HepG2 (cell line): ENCODE measurements around the gene THSD8. TPM values are rescaled to one million over a fixed set of nuclear protein-coding genes. Genes with fewer than 3 reads are reported as not detected.

Experiments used
- AHR ChIP-seq: IDR thresholded peaks from 2 replicates; pipeline ENCODE4 v1.6.1; 2018; ENCODE audit warnings: missing genetic modification reagents, missing compliant biosample characterization
- FOXA3 ChIP-seq: IDR thresholded peaks from 2 replicates; pipeline ENCODE4 v1.6.1; 2016; ENCODE audit warnings: missing genetic modification reagents, missing compliant biosample characterization
- GFI1 ChIP-seq: sonication (generic); formaldehyde crosslinking; IDR thresholded peaks from 2 replicates; pipeline ENCODE4 v1.5.0; 2020; ENCODE audit warnings: missing genetic modification reagents, mild to moderate bottlenecking, borderline replicate concordance
- JARID2 ChIP-seq: sonication (generic); formaldehyde crosslinking; IDR thresholded peaks from 2 replicates; pipeline ENCODE4 v1.8.1; 2023; ENCODE audit warnings: missing genetic modification reagents, inconsistent platforms; ENCODE audit not compliant: insufficient replicate concordance
- JUND ChIP-seq: sonication (generic); formaldehyde crosslinking; IDR thresholded peaks from 2 replicates; pipeline ENCODE4 v1.8.0; 2022; ENCODE audit warnings: mild to moderate bottlenecking, missing genetic modification reagents
- MYC ChIP-seq: sonication (generic); formaldehyde crosslinking; IDR thresholded peaks from 2 replicates; pipeline ENCODE4 v1.9.0; 2021; ENCODE audit warnings: missing genetic modification reagents, borderline replicate concordance
- NFE2L1 ChIP-seq: sonication (generic); formaldehyde crosslinking; IDR thresholded peaks from 2 replicates; pipeline ENCODE4 v1.4.0; 2020; ENCODE audit warnings: missing genetic modification reagents, mild to moderate bottlenecking, borderline replicate concordance
- NFKB2 ChIP-seq: sonication (generic); formaldehyde crosslinking; IDR thresholded peaks from 2 replicates; pipeline ENCODE4 v1.4.0; 2020; ENCODE audit warnings: missing genetic modification reagents, borderline replicate concordance
- NR3C1 ChIP-seq: sonication (generic); formaldehyde crosslinking; IDR thresholded peaks from 2 replicates; pipeline ENCODE4 v1.4.0; 2020; ENCODE audit warnings: missing genetic modification reagents
- PATZ1 ChIP-seq: sonication (generic); formaldehyde crosslinking; IDR thresholded peaks from 2 replicates; pipeline ENCODE4 v1.4.0; 2020; ENCODE audit warnings: missing genetic modification reagents
- PHF20 ChIP-seq: sonication (generic); formaldehyde crosslinking; IDR thresholded peaks from 2 replicates; pipeline ENCODE4 v1.5.0; 2020; ENCODE audit warnings: mild to moderate bottlenecking, missing genetic modification reagents
- SALL1 ChIP-seq: sonication (generic); formaldehyde crosslinking; IDR thresholded peaks from 2 replicates; pipeline ENCODE4 v1.8.0; 2022; ENCODE audit warnings: mild to moderate bottlenecking, missing genetic modification reagents
- SIX4 ChIP-seq: sonication (generic); formaldehyde crosslinking; IDR thresholded peaks from 2 replicates; pipeline ENCODE4 v1.4.0; 2020; ENCODE audit warnings: missing genetic modification reagents
- ZBTB38 ChIP-seq: sonication (generic); formaldehyde crosslinking; IDR thresholded peaks from 2 replicates; pipeline ENCODE4 v1.5.1; 2020; ENCODE audit warnings: mild to moderate bottlenecking, missing genetic modification reagents
- ZNF12 ChIP-seq: sonication (generic); formaldehyde crosslinking; IDR thresholded peaks from 2 replicates; pipeline ENCODE4 v1.5.0; 2020; ENCODE audit warnings: missing genetic modification reagents
- ZNF441 ChIP-seq: sonication (generic); formaldehyde crosslinking; IDR thresholded peaks from 2 replicates; pipeline ENCODE4 v1.7.0; 2021; ENCODE audit warnings: missing genetic modification reagents, borderline replicate concordance
- ZNF792 ChIP-seq: IDR thresholded peaks from 2 replicates; pipeline ENCODE4 v1.6.1; 2016
- polyA plus RNA-seq, 8 experiments: library from polyadenylated mRNA; depleted of rRNA in 3 of 8; stranded (reverse) in 7 of 8; unstranded in 1 of 8; fragments of >200 nt; fragmentation: Illumina TruSeq in 4 of 8; extraction: Trizol in 4 of 8; gene quantifications; 2 replicates each; pipeline versions ENCODE4 v1.2.1 to v1.2.3, GENCODE V29; 2011 to 2016; ENCODE audit warnings: low read depth in 4 of 8, missing spikeins in 1 of 8, mixed read lengths in 1 of 8; ENCODE audit not compliant: insufficient read depth in 1 of 8
- total RNA-seq, 5 experiments: library from RNA; depleted of rRNA; stranded (reverse); fragments of >200 nt; fragmentation: Illumina TruSeq; extraction: Trizol; gene quantifications; 2 replicates each; pipeline ENCODE4 v1.2.3, GENCODE V29; 2016; ENCODE audit warnings: low read depth in 1 of 5
- TF ChIP-seq, protein P1 (sequence below): sonication (generic); formaldehyde crosslinking; IDR thresholded peaks from 2 replicates; pipeline ENCODE4 v1.9.0; 2021; ENCODE audit warnings: missing genetic modification reagents, borderline replicate concordance
- TF ChIP-seq, protein P2 (sequence below): sonication (generic); formaldehyde crosslinking; IDR thresholded peaks from 2 replicates; pipeline ENCODE4 v1.5.0; 2020; ENCODE audit warnings: mild to moderate bottlenecking, missing genetic modification reagents
- TF ChIP-seq, protein P3 (sequence below): conservative IDR thresholded peaks from 2 replicates; pipeline ENCODE4 v1.6.1; 2018; ENCODE audit warnings: missing genetic modification reagents
- TF ChIP-seq, protein P4 (sequence below): sonication (generic); formaldehyde crosslinking; IDR thresholded peaks from 2 replicates; pipeline ENCODE4 v1.4.0; 2020; ENCODE audit warnings: missing genetic modification reagents

The THSD8 gene
- total and polyA plus RNA-seq, 2 of the 13 experiments (the other 11 are each of a cell fraction or from before 2014, with no cell fraction given), result 4.8 to 14.9 TPM

DNA sequence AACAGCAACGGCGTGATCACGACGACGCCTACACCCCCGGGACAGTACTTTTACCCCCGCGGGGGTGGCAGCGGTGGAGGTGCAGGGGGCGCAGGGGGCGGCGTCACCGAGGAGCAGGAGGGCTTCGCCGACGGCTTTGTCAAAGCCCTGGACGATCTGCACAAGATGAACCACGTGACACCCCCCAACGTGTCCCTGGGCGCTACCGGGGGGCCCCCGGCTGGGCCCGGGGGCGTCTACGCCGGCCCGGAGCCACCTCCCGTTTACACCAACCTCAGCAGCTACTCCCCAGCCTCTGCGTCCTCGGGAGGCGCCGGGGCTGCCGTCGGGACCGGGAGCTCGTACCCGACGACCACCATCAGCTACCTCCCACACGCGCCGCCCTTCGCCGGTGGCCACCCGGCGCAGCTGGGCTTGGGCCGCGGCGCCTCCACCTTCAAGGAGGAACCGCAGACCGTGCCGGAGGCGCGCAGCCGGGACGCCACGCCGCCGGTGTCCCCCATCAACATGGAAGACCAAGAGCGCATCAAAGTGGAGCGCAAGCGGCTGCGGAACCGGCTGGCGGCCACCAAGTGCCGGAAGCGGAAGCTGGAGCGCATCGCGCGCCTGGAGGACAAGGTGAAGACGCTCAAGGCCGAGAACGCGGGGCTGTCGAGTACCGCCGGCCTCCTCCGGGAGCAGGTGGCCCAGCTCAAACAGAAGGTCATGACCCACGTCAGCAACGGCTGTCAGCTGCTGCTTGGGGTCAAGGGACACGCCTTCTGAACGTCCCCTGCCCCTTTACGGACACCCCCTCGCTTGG, 9.6 kb upstream of the THSD8 start (continued):
- TF ChIP-seq NFKB2 (CRISPR knock-in tag) (peak; percentile 32; the same call in 1 of the 2 replicates), ZNF792 (CRISPR knock-in tag) (peak; percentile 40; the same call in 1 of the 2 replicates), FOXA3 (CRISPR knock-in tag) (peak; percentile 40; the same call in 1 of the 2 replicates), ZBTB38 (peak; percentile 62; the same call in 1 of the 2 replicates), ZNF441 (CRISPR knock-in tag) (peak; percentile 66; the same call in 1 of the 2 replicates), SIX4 (CRISPR knock-in tag) (no peak), AHR (no peak), ZNF12 (CRISPR knock-in tag) (no peak), NFE2L1 (no peak), NR3C1 (CRISPR knock-in tag) (no peak), MYC (CRISPR knock-in tag) (peak; percentile 85), JUND (CRISPR knock-in tag) (no peak), JARID2 (no peak), SALL1 (CRISPR knock-in tag) (peak; percentile 71), GFI1 (CRISPR knock-in tag) (peak; percentile 32; the same call in 1 of the 2 replicates), PHF20 (CRISPR knock-in tag) (peak; percentile 66), PATZ1 (peak; percentile 49)
- TF ChIP-seq, protein P1, sequence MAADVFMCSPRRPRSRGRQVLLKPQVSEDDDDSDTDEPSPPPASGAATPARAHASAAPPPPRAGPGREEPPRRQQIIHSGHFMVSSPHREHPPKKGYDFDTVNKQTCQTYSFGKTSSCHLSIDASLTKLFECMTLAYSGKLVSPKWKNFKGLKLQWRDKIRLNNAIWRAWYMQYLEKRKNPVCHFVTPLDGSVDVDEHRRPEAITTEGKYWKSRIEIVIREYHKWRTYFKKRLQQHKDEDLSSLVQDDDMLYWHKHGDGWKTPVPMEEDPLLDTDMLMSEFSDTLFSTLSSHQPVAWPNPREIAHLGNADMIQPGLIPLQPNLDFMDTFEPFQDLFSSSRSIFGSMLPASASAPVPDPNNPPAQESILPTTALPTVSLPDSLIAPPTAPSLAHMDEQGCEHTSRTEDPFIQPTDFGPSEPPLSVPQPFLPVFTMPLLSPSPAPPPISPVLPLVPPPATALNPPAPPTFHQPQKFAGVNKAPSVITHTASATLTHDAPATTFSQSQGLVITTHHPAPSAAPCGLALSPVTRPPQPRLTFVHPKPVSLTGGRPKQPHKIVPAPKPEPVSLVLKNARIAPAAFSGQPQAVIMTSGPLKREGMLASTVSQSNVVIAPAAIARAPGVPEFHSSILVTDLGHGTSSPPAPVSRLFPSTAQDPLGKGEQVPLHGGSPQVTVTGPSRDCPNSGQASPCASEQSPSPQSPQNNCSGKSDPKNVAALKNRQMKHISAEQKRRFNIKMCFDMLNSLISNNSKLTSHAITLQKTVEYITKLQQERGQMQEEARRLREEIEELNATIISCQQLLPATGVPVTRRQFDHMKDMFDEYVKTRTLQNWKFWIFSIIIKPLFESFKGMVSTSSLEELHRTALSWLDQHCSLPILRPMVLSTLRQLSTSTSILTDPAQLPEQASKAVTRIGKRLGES, result 0 out of 2 replicates have a peak, but pooled peaks have one; percentile 16
- TF ChIP-seq, protein P2, sequence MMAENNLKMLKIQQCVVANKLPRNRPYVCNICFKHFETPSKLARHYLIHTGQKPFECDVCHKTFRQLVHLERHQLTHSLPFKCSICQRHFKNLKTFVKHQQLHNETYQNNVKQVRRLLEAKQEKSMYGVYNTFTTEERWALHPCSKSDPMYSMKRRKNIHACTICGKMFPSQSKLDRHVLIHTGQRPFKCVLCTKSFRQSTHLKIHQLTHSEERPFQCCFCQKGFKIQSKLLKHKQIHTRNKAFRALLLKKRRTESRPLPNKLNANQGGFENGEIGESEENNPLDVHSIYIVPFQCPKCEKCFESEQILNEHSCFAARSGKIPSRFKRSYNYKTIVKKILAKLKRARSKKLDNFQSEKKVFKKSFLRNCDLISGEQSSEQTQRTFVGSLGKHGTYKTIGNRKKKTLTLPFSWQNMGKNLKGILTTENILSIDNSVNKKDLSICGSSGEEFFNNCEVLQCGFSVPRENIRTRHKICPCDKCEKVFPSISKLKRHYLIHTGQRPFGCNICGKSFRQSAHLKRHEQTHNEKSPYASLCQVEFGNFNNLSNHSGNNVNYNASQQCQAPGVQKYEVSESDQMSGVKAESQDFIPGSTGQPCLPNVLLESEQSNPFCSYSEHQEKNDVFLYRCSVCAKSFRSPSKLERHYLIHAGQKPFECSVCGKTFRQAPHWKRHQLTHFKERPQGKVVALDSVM (CRISPR knock-in tag), result no peak
- TF ChIP-seq, protein P3, sequence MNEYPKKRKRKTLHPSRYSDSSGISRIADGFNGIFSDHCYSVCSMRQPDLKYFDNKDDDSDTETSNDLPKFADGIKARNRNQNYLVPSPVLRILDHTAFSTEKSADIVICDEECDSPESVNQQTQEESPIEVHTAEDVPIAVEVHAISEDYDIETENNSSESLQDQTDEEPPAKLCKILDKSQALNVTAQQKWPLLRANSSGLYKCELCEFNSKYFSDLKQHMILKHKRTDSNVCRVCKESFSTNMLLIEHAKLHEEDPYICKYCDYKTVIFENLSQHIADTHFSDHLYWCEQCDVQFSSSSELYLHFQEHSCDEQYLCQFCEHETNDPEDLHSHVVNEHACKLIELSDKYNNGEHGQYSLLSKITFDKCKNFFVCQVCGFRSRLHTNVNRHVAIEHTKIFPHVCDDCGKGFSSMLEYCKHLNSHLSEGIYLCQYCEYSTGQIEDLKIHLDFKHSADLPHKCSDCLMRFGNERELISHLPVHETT (CRISPR knock-in tag), result peak; percentile 72; the same call in 1 of the 2 replicates
- TF ChIP-seq, protein P4, sequence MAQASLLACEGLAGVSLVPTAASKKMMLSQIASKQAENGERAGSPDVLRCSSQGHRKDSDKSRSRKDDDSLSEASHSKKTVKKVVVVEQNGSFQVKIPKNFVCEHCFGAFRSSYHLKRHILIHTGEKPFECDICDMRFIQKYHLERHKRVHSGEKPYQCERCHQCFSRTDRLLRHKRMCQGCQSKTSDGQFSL (CRISPR knock-in tag), result no peak; the same call in 1 of the 2 replicates
